Adipose tissue (tissue), 3 donors: Measurements from ENCODE around the gene ZNF865. TPM values are rescaled to one million over a fixed set of nuclear protein-coding genes. Genes with fewer than 3 reads are reported as not detected.

Experiments used
- H3K27ac ChIP-seq: one replicate; pipeline ENCODE4 v1.5.1; 2013; ENCODE audit warnings: low read depth, low read length
- WGBS, 3 donors: extraction: QIAGEN DNeasy Blood & Tissue Kit; methylation state at CpG; one replicate each; pipeline ENCODE4 v1.1.7; 2013; 5-methylcytosine and 5-hydroxymethylcytosine counted together
- polyA plus RNA-seq, 3 donors: library from polyadenylated mRNA; stranded (reverse); fragments of 200-250 nt; gene quantifications; one replicate each; pipeline ENCODE4 v1.2.3, GENCODE V29; 2013
- donor health status: healthy with polysubstance abuse.
- donor health status: Bipolar disorder and iron deficiency.
- donor health status: healthy.

ZNF865 gene
- polyA plus RNA-seq, 3 donors, result 3.8 to 6.8 (median 4.7) TPM

GRCh38 chr19:55584871-55585270, 20.6 kb upstream of the ZNF865 start:
- WGBS, 3 donors, result 95 to 96% (median 95%) methylated on average over 11 of the region's 11 CpGs
- no peak overlapping the region for H3K27ac ChIP-seq

- no peak overlapping the region for H3K27ac ChIP-seq
- 2 to 3% (median 2%) methylated on average over 24 to 36 of the region's 36 CpGs for WGBS, 3 donors
Measured at GRCh38 chr19:55585658-55586339, 19.6 kb upstream of the ZNF865 start.

DNA sequence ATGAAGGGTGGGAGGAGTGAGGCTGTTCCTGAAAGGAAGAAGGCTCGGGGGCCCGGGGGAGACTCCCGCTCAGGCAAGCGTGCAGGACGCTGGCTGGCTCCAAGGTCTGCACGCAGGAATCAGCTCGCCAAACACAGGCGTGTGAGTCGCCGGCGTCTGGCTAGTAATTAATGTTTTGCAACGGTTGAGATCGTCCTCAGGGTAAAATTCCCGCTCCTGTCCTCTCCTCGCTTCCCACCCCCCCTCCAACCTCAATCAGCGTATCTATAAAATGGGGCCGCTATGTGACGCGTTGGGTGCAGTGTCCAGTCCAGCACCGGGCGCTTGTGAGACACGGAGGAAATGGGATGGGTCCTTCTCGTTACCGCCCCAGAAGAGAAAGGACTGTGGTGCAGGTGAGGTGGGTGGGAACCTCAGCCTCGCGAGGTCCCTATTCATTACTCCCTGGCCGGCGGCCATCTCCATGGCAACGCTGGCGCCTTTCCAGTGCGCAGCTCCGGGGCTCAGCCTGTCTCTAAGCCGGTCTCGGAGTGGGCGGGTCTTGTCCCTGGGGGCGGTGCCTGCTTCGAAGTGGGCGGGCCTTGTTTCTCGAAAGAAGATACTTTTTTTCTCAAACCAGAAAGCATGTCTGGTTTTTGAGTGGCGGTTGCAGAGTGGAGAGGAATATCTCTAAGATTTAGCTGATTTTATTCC, 18.3 kb upstream of the ZNF865 start:
- 0 to 1% (median 0%) methylated on average over 40 of the region's 40 CpGs for WGBS, 3 donors
- no peak overlapping the region for H3K27ac ChIP-seq

- 84 to 94% (median 93%) methylated on average over 8 of the region's 8 CpGs for WGBS, 3 donors
- no peak overlapping the region for H3K27ac ChIP-seq
Measured at GRCh38 chr19:55588738-55589137, 16.7 kb upstream of the ZNF865 start.

GRCh38 chr19:55590109-55590508, 15.3 kb upstream of the ZNF865 start:
- no peak overlapping the region for H3K27ac ChIP-seq
- 49 to 62% (median 59%) methylated on average over 7 of the region's 7 CpGs for WGBS, 3 donors

GRCh38 chr19:55590617-55591016, 14.8 kb upstream of the ZNF865 start:
- 82 to 87% (median 82%) methylated on average over 10 of the region's 10 CpGs for WGBS, 3 donors
- no peak overlapping the region for H3K27ac ChIP-seq

DNA sequence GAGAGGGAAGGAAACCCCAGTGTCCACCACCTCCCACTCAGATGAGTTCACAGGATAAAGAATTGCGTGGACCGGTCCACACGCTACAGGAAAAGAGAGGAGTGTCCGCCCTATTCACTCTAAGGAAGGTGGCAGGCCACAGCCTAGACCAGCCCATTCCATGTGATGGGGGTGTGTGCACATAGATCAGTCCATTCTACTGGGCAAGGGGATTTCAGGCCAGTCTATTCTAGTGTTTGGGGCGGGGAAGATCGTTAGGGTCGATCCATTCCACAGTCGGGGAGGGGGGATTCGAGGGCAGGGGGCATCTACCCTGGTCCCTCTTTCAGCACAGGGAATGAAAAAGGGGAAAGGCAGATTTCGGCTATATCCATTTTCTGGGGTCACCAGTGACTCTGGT, 13.9 kb upstream of the ZNF865 start:
- no peak overlapping the region for H3K27ac ChIP-seq
- 79 to 88% (median 83%) methylated on average over 10 of the region's 10 CpGs for WGBS, 3 donors

DNA sequence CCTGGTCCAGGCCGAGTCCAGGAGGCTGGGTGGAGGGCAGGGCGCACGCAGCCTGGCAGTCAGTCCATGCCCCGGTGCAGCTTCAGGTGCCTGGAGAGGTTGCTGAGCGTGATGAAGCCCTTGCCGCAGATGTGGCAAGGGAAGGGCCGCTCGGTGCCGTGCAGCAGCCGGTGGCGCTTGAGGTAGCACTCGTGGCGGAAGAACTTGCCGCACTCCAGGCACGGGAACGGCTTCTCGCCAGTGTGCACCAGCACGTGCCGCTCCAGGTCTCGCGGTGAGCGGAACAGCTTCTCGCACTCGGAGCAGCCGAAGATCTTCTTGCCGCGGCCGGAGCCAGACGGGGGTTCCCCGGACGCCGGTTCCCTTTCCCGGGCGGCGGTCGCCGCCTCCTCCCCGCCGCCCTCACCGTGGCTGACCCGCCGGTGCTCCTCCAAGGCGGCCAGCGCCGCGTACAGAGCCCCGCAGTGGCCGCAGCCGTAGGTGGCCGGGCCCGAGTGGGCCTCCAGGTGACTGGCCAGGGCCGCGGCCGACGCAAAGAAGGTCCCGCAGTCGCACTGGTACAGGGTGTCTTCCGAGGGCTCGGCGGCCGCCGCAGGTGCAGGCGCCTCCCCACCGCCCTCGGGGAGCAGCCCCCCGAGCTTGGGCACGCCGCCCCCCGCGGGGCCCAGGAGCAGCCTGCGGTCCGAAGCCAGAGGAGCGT, 12.9 kb upstream of the ZNF865 start:
- H3K27ac ChIP-seq, result no peak overlapping the region
- 91 to 93% (median 92%) methylated on average over 41 to 73 of the region's 73 CpGs for WGBS, 3 donors

DNA sequence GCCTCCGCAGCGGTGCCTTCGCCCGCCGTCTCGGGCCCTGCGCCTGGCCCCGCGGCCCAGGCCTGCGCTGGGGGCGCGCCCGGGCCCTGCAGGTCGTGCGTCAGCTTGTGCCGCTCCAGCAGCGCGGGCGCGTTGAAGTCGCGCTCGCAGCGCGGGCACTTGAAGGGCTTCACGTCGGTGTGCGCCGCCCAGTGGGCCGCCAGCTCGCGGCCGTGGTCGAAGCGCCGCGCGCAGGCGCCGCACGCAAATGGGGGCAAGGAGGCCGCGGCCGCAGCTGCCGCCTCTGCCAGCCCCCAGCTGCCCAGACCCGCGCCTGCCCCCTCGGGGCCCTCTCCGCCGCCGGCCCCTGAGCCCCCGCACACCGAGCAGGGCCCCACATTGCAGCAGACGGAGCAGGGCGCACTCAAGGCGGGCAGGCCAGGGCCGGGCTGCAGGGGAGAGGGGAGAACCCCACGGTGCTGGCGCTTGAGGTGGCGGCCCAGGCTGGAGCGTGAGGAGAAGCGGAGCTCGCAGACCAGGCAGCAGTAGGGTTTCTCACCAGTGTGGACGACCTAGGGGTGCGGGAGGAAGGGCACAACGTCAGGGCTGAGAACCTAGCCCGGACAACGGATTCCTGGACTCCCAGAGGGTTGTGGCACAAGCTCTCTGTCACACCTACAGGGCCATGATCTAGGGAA, 12.2 kb upstream of the ZNF865 start:
- 89% methylated on average over 39 to 68 of the region's 68 CpGs for WGBS, 3 donors
- no peak overlapping the region for H3K27ac ChIP-seq

- H3K27ac ChIP-seq, result no peak overlapping the region
- 91 to 93% (median 93%) methylated on average over 4 of the region's 4 CpGs for WGBS, 3 donors
Measured at GRCh38 chr19:55594996-55595545, 10.4 kb upstream of the ZNF865 start.

GRCh38 chr19:55596304-55596703, 9.1 kb upstream of the ZNF865 start:
- WGBS, 3 donors, result 90 to 97% (median 91%) methylated on average over 3 of the region's 3 CpGs
- no peak overlapping the region for H3K27ac ChIP-seq

DNA sequence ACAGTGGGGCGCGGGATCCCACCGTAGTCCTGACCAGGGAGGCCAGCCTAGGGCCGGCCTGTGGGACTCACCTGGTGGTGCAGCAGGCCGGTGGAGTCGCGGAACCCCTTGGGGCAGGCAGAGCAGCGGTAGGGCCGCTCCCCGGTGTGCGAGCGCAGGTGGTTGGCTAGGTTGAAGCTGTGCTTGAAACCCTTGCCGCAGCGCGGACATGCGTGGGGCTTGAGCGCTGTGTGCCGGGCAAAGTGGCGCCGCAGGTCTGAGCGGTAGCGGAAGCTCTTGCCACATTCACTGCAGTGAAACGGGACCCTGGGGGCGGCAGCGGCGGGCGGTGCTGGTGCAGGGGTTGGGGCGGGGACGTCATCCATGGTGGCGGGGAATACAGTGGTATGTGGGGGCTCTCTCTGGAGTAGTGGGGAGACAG, 7.9 kb upstream of the ZNF865 start:
- H3K27ac ChIP-seq, result no peak overlapping the region
- 96 to 97% (median 97%) methylated on average over 30 of the region's 30 CpGs for WGBS, 3 donors

DNA sequence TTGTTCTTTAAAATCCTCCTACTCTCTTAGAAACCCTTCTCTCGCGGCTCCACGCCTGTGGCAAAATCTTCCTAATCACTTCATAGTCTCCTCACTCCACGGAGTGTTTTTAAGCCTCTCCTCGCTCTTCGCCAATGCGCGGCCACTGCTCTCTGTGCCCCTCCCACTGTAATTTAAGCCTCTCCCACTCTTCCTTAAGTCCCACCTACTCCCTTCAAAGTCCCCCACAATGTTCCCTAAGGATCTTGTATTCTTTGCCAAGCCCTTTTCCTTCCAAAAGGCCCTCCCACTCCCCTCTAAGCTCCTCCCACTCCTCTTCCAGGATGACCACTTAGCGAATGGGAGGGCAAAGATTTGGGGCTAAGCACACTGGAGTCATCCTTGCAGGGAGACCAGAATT, 7.4 kb upstream of the ZNF865 start:
- 87 to 90% (median 88%) methylated on average over 9 of the region's 9 CpGs for WGBS, 3 donors
- H3K27ac ChIP-seq, result no peak overlapping the region

DNA sequence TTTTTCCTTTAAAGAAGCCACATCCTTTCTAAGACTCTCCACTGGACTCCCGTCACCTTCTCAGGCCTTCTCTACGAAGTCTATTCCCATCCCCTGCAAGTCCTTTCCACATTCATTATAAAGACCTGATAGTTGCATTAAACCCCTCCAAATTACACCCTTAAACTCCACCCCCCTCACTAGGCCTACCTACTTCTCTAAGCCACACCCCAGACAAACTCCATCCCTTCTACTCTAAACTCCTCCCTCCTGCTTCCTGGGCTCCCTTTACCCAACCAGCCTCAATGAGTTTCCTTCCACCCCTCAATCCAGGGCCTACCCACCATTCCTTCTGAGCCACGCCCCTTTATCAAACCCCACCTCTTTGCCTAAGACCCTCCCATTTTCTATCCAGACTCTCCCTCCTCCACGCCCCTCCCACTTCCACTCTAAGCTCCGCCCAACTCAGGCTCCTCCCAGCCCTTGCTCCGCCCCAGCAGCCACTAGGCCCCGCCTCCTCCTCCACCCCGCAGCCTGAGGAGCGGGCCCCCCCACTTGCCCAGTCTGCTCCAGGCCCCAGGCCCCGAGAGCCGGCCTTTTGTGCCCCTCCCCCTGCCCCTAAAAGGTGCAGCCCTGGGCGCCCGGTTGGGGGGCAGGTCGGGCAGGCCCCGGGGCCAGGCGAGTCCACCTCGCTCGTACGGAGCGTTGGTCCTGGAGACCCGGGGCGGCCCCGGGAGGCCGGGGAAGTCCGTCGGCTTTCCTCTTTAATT, 6.6 kb upstream of the ZNF865 start:
- 5 to 7% (median 7%) methylated on average over 25 to 26 of the region's 26 CpGs for WGBS, 3 donors
- peak overlapping the region; percentile 90 for H3K27ac ChIP-seq

DNA sequence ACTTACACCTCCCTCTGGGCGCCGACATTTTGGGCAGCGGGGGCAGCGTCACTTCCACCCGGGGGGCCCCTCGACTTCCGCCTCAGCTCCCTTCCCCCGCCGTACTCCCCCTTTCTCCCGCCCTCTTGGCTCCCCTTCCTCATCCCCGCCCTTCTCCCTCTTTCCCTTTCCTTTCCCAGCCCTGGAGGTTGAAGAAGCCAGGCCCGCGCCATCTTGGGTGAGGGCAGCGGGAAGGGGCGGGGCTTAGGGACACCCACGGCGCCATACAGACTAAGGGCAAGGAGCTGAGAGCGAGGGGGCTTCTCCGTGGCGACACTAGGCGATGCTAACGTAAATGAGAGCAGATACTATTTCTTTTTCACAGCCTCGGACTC, 6.0 kb upstream of the ZNF865 start, which contains the start of gene FIZ1:
FIZ1 (minus strand) TSS at position 50 of the 374 bp plus-strand sequence. CDS start 1,652 bp downstream, outside the sequence.
- H3K27ac ChIP-seq, result peak within 1 kb of the TSS; percentile 90
- WGBS, 3 donors, result 0 to 1% (median 0%) methylated on average over 19 to 23 of the region's 23 CpGs

GRCh38 chr19:55599842-55600661, 5.4 kb upstream of the ZNF865 start, which contains the start of gene ZNF524:
Gene ZNF524, plus strand, starts transcription at chr19:55600288. Its CDS starts 1,825 bp downstream, at chr19:55602113.
- WGBS, 3 donors, result 0 to 1% (median 1%) methylated on average over 33 to 95 of the region's 97 CpGs
- H3K27ac ChIP-seq, result peak within 1 kb of the TSS; percentile 90

DNA sequence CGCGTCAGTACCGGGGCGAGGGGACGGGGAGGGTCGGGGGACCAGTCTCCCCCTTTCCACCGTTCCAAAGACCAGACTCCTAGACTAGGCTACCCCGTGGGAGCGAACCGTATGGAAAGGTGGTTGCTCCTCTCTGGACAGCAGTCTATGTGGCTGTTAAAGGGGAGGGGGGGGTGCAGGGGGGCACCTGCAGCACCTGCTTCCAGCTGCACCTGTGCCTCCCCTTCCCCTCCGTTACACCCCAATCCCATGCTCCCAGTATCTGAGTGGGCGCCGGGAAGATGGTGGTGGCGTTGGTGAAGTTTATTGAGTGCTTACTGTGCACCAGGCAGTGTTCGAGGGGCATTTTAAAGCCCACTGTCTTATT, 4.8 kb upstream of the ZNF865 start:
- WGBS, 3 donors, result 2 to 6% (median 5%) methylated on average over 14 to 15 of the region's 15 CpGs
- no peak overlapping the region for H3K27ac ChIP-seq
